Activated CD4-positive, CD25-positive, alpha-beta regulatory T cell (primary cell): ENCODE data around the gene PROK2.

Experiments used
- DNase-seq, 4 experiments: peaks; one replicate each; lab custom pipeline; 2025; lab: John Stamatoyannopoulos, UW

Gene PROK2

GRCh38 chr3:71784914-71785531 lies at the start of gene PROK2:
Gene PROK2 (minus strand): TSS chr3:71785148. CDS start chr3:71785052, 96 bp downstream.
- DNase-seq: peak in 1 of 4 experiments; percentile 5

GRCh38 chr3:71831599-71831998 lies 46.7 kb upstream of the PROK2 start:
- no peak for DNase-seq

- no peak for DNase-seq
Observed at GRCh38 chr3:71825551-71826283, 40.8 kb upstream of the PROK2 start.

- DNase-seq: no peak
Observed at GRCh38 chr3:71821116-71821515, 36.2 kb upstream of the PROK2 start.

GRCh38 chr3:71817262-71817661 lies 32.3 kb upstream of the PROK2 start:
- DNase-seq: no peak

GRCh38 chr3:71816767-71817156 lies 31.8 kb upstream of the PROK2 start:
- DNase-seq: no peak

- no peak for DNase-seq
Observed at GRCh38 chr3:71815340-71816067, 30.6 kb upstream of the PROK2 start.

- no peak for DNase-seq
Observed at GRCh38 chr3:71813704-71814103, 28.8 kb upstream of the PROK2 start.

GRCh38 chr3:71813073-71813472 lies 28.1 kb upstream of the PROK2 start:
- no peak for DNase-seq

GRCh38 chr3:71810056-71810455 lies 25.1 kb upstream of the PROK2 start:
- no peak for DNase-seq

- no peak for DNase-seq
Observed at GRCh38 chr3:71809321-71810026, 24.5 kb upstream of the PROK2 start.

GRCh38 chr3:71806736-71807135 lies 21.8 kb upstream of the PROK2 start:
- no peak for DNase-seq

GRCh38 chr3:71805691-71806090 lies 20.7 kb upstream of the PROK2 start:
- no peak for DNase-seq

GRCh38 chr3:71805199-71805598 lies 20.3 kb upstream of the PROK2 start:
- no peak for DNase-seq

GRCh38 chr3:71803248-71803647 lies 18.3 kb upstream of the PROK2 start:
- no peak for DNase-seq

GRCh38 chr3:71801986-71802385 lies 17.0 kb upstream of the PROK2 start:
- no peak for DNase-seq

GRCh38 chr3:71800023-71800422 lies 15.1 kb upstream of the PROK2 start:
- DNase-seq: no peak

GRCh38 chr3:71797455-71797854 lies 12.5 kb upstream of the PROK2 start:
- DNase-seq: no peak

- no peak for DNase-seq
Observed at GRCh38 chr3:71796290-71796689, 11.3 kb upstream of the PROK2 start.

- no peak for DNase-seq
Observed at GRCh38 chr3:71791634-71792033, 6.7 kb upstream of the PROK2 start.

GRCh38 chr3:71789922-71790321 lies 5.0 kb upstream of the PROK2 start:
- DNase-seq: no peak

GRCh38 chr3:71787851-71788405 lies 3.0 kb upstream of the PROK2 start:
- no peak for DNase-seq
